22Rv1 (cell line): ENCODE measurements around the gene EVI5.
A peak's percentile ranks its signal among the peaks of the same experiment; 100 is the strongest.
"Not testable (repeated sequence)": the region's sequence is repeated elsewhere in the genome, so short reads cannot be mapped to it uniquely, and the experiment has no call there.

Experiments
- H3K27ac ChIP-seq: fragments of 450-650 bp; 2 replicates; pipeline ENCODE4 v1.5.1; 2017
- CTCF ChIP-seq: fragments of 450-650 bp; IDR thresholded peaks from 2 replicates; pipeline ENCODE4 v1.5.1; 2017; ENCODE audit warnings: mild to moderate bottlenecking
- ZFX ChIP-seq: fragments of 450-650 bp; IDR thresholded peaks from 2 replicates; pipeline ENCODE4 v1.6.1; 2017; ENCODE audit warnings: antibody characterized with exemption, borderline replicate concordance

The EVI5 gene

GRCh38 chr1:92747735-92748134 is 37.2 kb downstream of the EVI5 start:
- no peak for TF ChIP-seq CTCF
- no peak overlapping the region for H3K27ac ChIP-seq

- not testable (repeated sequence) for H3K27ac ChIP-seq
Observed at GRCh38 chr1:92746255-92746654, 38.7 kb downstream of the EVI5 start.

- no peak for TF ChIP-seq CTCF
- TF ChIP-seq ZFX = no peak
- no peak overlapping the region for H3K27ac ChIP-seq
Observed at GRCh38 chr1:92743221-92743620, 41.7 kb downstream of the EVI5 start.

- no peak overlapping the region for H3K27ac ChIP-seq
- TF ChIP-seq CTCF (no peak), ZFX (no peak)
Observed at GRCh38 chr1:92739669-92740524, 45.0 kb downstream of the EVI5 start.

- H3K27ac ChIP-seq = no peak overlapping the region
- TF ChIP-seq ZFX (no peak), CTCF (peak; percentile 67)
Observed at GRCh38 chr1:92736395-92736794, 48.5 kb downstream of the EVI5 start.

- no peak overlapping the region for H3K27ac ChIP-seq
- no peak for TF ChIP-seq ZFX
- TF ChIP-seq CTCF = no peak
Observed at GRCh38 chr1:92730476-92730875, 54.4 kb downstream of the EVI5 start.

- TF ChIP-seq CTCF (no peak), ZFX (no peak)
- no peak overlapping the region for H3K27ac ChIP-seq
Observed at GRCh38 chr1:92728697-92729096, 56.2 kb downstream of the EVI5 start.

- not testable (repeated sequence) for H3K27ac ChIP-seq
Observed at GRCh38 chr1:92723713-92724112, 61.2 kb downstream of the EVI5 start.
